Measurements from ENCODE around the gene IGF1. TPM values are rescaled to one million over a fixed set of nuclear protein-coding genes. Genes with fewer than 3 reads are reported as not detected.

IGF1 gene
- total RNA-seq, 1 donor: under 0.01 TPM

GRCh38 chr12:102379346-102380162 is 100.8 kb downstream of the IGF1 start:
- no peak for DNase-seq (ENCODE audit: low read depth)
- no peak for TF ChIP-seq CTCF (IDR thresholded peaks at IDR 0.05; ENCODE audit: insufficient read depth, low read depth, low read length)
- no peak overlapping the region for H3K4me3 ChIP-seq (ENCODE audit: low read depth, low read length)

- no peak overlapping the region for H3K4me3 ChIP-seq (ENCODE audit: low read depth, low read length)
- TF ChIP-seq CTCF (IDR thresholded peaks at IDR 0.05; ENCODE audit: insufficient read depth, low read depth, low read length): no peak
- DNase-seq (ENCODE audit: low read depth): no peak
These were observed 103.6 kb downstream of the IGF1 start for GRCh38 chr12:102376781-102377180.

GRCh38 chr12:102376181-102376747 is 104.1 kb downstream of the IGF1 start:
- H3K4me3 ChIP-seq (ENCODE audit: low read depth, low read length): no peak overlapping the region
- TF ChIP-seq CTCF (IDR thresholded peaks at IDR 0.05; ENCODE audit: insufficient read depth, low read depth, low read length): no peak
- peak; percentile 88 for DNase-seq (ENCODE audit: low read depth)

GRCh38 chr12:102374190-102374589 is 106.2 kb downstream of the IGF1 start:
- peak; percentile 24 for DNase-seq (ENCODE audit: low read depth)
- no peak overlapping the region for H3K4me3 ChIP-seq (ENCODE audit: low read depth, low read length)
- TF ChIP-seq CTCF (IDR thresholded peaks at IDR 0.05; ENCODE audit: insufficient read depth, low read depth, low read length): no peak

- no peak overlapping the region for H3K4me3 ChIP-seq (ENCODE audit: low read depth, low read length)
- DNase-seq (ENCODE audit: low read depth): peak; percentile 75
- TF ChIP-seq CTCF (IDR thresholded peaks at IDR 0.05; ENCODE audit: insufficient read depth, low read depth, low read length): no peak
These were observed 108.3 kb downstream of the IGF1 start for GRCh38 chr12:102372087-102372486.

GRCh38 chr12:102371165-102371564 is 109.2 kb downstream of the IGF1 start:
- no peak for TF ChIP-seq CTCF (IDR thresholded peaks at IDR 0.05; ENCODE audit: insufficient read depth, low read depth, low read length)
- no peak overlapping the region for H3K4me3 ChIP-seq (ENCODE audit: low read depth, low read length)
- no peak for DNase-seq (ENCODE audit: low read depth)

All from fibroblast of villous mesenchyme (primary cell).